IMR-90 (cell line): Measurements from ENCODE around the gene ZNF836. TPM values are rescaled to one million over a fixed set of nuclear protein-coding genes. Genes with fewer than 3 reads are reported as not detected.

Experiments
- ATAC-seq: fragments of 200-7000 bp; cut with Tn5 transposase; 2 replicates; pipeline ENCODE4 v1.9.1; 2020; ENCODE audit warnings: low read depth, mild to moderate bottlenecking, moderate library complexity
- BruUV-seq: library from RNA; stranded (reverse); fragments of 400-500 nt; replicated peaks from 2 replicates; lab custom pipeline; 2021; lab: Mats Ljungman, UMichigan
- CTCF ChIA-PET: fragments of 300-600 bp; formaldehyde crosslinking; extraction: SDS; loops from one replicate; lab custom pipeline; 2021; ENCODE audit warnings: antibody characterized with exemption; lab: Yijun Ruan, JAX
- POLR2A ChIA-PET: fragments of 300-600 bp; sonication (Branson Sonifier 250); formaldehyde crosslinking; loops from one replicate; lab custom pipeline; 2022; ENCODE audit warnings: antibody characterized with exemption; ENCODE audit not compliant: unreplicated experiment; lab: Charles Lee
- DNase-seq: peaks from one replicate; pipeline ENCODE4 v3.0.0; 2013
- H2AFZ ChIP-seq: replicated peaks from 2 replicates; pipeline ENCODE3; 2013; ENCODE audit warnings: low read length, mild to moderate bottlenecking; ENCODE audit not compliant: poor library complexity
- H2AK5ac ChIP-seq: 2 replicates; pipeline ENCODE4 v1.6.1; 2013; ENCODE audit warnings: low read depth, low read length, inconsistent platforms
- H2AK9ac ChIP-seq: replicated peaks from 2 replicates; pipeline ENCODE3; 2013; ENCODE audit warnings: mild to moderate bottlenecking, low read depth, low read length, moderate library complexity; ENCODE audit not compliant: poor library complexity
- H2BK120ac ChIP-seq: 2 replicates; pipeline ENCODE4 v1.6.1; 2013; ENCODE audit warnings: low read depth, low read length, inconsistent platforms
- H2BK15ac ChIP-seq: 3 replicates; pipeline ENCODE4 v1.6.1; 2013; ENCODE audit warnings: low read depth, low read length, inconsistent platforms
- H2BK20ac ChIP-seq: 2 replicates; pipeline ENCODE4 v1.6.1; 2013; ENCODE audit warnings: low read depth, mild to moderate bottlenecking, inconsistent platforms, low read length, moderate library complexity
- H2BK5ac ChIP-seq: 2 replicates; pipeline ENCODE4 v1.6.1; 2013; ENCODE audit warnings: mild to moderate bottlenecking, low read depth, low read length, inconsistent platforms; ENCODE audit not compliant: poor library complexity, severe bottlenecking
- H3K14ac ChIP-seq: replicated peaks from 2 replicates; pipeline ENCODE4 v1.6.1; 2013; ENCODE audit warnings: low read depth, low read length, inconsistent platforms
- H3K18ac ChIP-seq: 2 replicates; pipeline ENCODE4 v1.6.1; 2013; ENCODE audit warnings: low read depth, low read length, control low read depth
- H3K23ac ChIP-seq: 2 replicates; pipeline ENCODE4 v1.6.1; 2013; ENCODE audit warnings: low read depth, low read length, inconsistent platforms
- H3K27ac ChIP-seq: 2 replicates; pipeline ENCODE4 v1.5.1; 2013; ENCODE audit warnings: mild to moderate bottlenecking, control low read depth, low read length; ENCODE audit not compliant: insufficient read depth
- H3K27me3 ChIP-seq: 2 replicates; pipeline ENCODE4 v1.6.1; 2013; ENCODE audit warnings: low read length; ENCODE audit not compliant: control insufficient read depth, insufficient read depth
- H3K36me3 ChIP-seq: 2 replicates; pipeline ENCODE4 v1.6.1; 2013; ENCODE audit warnings: low read length, mixed read lengths; ENCODE audit not compliant: control insufficient read depth, insufficient read depth
- H3K4ac ChIP-seq: 2 replicates; pipeline ENCODE4 v1.6.1; 2013; ENCODE audit warnings: low read depth, low read length, inconsistent platforms
- H3K4me1 ChIP-seq: 2 replicates; pipeline ENCODE4 v1.6.1; 2013; ENCODE audit warnings: low read length, mixed read lengths; ENCODE audit not compliant: control insufficient read depth, insufficient read depth
- H3K4me2 ChIP-seq: 2 replicates; pipeline ENCODE4 v1.6.1; 2013; ENCODE audit warnings: low read depth, mild to moderate bottlenecking, control low read depth, low read length, moderate library complexity
- H3K4me3 ChIP-seq: 2 replicates; pipeline ENCODE4 v1.5.1; 2013; ENCODE audit warnings: low read depth, mild to moderate bottlenecking, control low read depth, low read length, moderate library complexity; ENCODE audit not compliant: insufficient read depth
- H3K56ac ChIP-seq: 2 replicates; pipeline ENCODE4 v1.6.1; 2013; ENCODE audit warnings: low read length, inconsistent platforms; ENCODE audit not compliant: insufficient read depth; ENCODE audit errors: extremely low read depth
- H3K79me1 ChIP-seq, 2 experiments: 2 replicates each; pipeline ENCODE4 v1.6.1; 2013; ENCODE audit warnings: low read length in 2 of 2, inconsistent platforms in 1 of 2, low read depth in 1 of 2
- H3K9ac ChIP-seq: 2 replicates; pipeline ENCODE4 v1.6.1; 2013; ENCODE audit warnings: low read depth, low read length, control low read depth
- H3K9me1 ChIP-seq: 2 replicates; pipeline ENCODE4 v1.6.1; 2013; ENCODE audit warnings: low read length, inconsistent platforms; ENCODE audit not compliant: insufficient read depth
- H3K9me3 ChIP-seq: 2 replicates; pipeline ENCODE4 v1.6.1; 2013; ENCODE audit warnings: low read length; ENCODE audit not compliant: control insufficient read depth, insufficient read depth
- H4K20me1 ChIP-seq: 2 replicates; pipeline ENCODE4 v1.6.1; 2013; ENCODE audit warnings: low read length, inconsistent platforms; ENCODE audit not compliant: insufficient read depth
- H4K5ac ChIP-seq: 2 replicates; pipeline ENCODE4 v1.6.1; 2013; ENCODE audit warnings: mild to moderate bottlenecking, low read depth, low read length, control low read depth
- H4K8ac ChIP-seq, 2 experiments: 2 replicates each; pipeline ENCODE4 v1.6.1; 2013; ENCODE audit warnings: low read depth in 2 of 2, low read length in 2 of 2, control low read depth in 1 of 2, inconsistent platforms in 1 of 2
- H4K91ac ChIP-seq: 2 replicates; pipeline ENCODE4 v1.6.1; 2013; ENCODE audit warnings: low read depth, low read length, inconsistent platforms; ENCODE audit not compliant: insufficient read depth
- CEBPB ChIP-seq: IDR thresholded peaks from 2 replicates; pipeline ENCODE4 v1.6.1; 2012; ENCODE audit warnings: low read depth, low read length, improper control_type of control experiment
- CHD1 ChIP-seq: IDR thresholded peaks from 2 replicates; pipeline ENCODE4 v1.6.1; 2012; ENCODE audit warnings: low read depth, low read length, improper control_type of control experiment
- MAZ ChIP-seq: IDR thresholded peaks from 2 replicates; pipeline ENCODE4 v1.6.1; 2012; ENCODE audit warnings: low read depth, mild to moderate bottlenecking, low read length, improper control_type of control experiment, moderate library complexity, borderline replicate concordance
- MXI1 ChIP-seq: IDR thresholded peaks from 2 replicates; pipeline ENCODE4 v1.6.1; 2012; ENCODE audit warnings: low read depth, mild to moderate bottlenecking, low read length, moderate library complexity, borderline replicate concordance
- RAD21 ChIP-seq: IDR thresholded peaks from 2 replicates; pipeline ENCODE4 v1.6.1; 2012; ENCODE audit warnings: low read length, improper control_type of control experiment
- USF2 ChIP-seq: fragments of 150-350 bp; IDR thresholded peaks from 2 replicates; pipeline ENCODE4 v1.6.1; 2017; ENCODE audit warnings: mild to moderate bottlenecking, antibody characterized with exemption, low read length, low read depth
- WGBS, 2 experiments: methylation state at CpG; one replicate each; pipeline versions ENCODE4 v1.1.5 to v1.1.7; 2013; ENCODE audit warnings: missing lambda C conversion rate in 2 of 2; ENCODE audit not compliant: insufficient read length in 1 of 2; ENCODE audit errors: extremely low coverage in 2 of 2; 5-methylcytosine and 5-hydroxymethylcytosine counted together
- dilution Hi-C: fragments of 300-500 bp; cut with HindIII; formaldehyde crosslinking; loops from one replicate; pipeline ENCODE4 v1.14.3; 2018; ENCODE audit warnings: low sequenced_read_pairs; ENCODE audit not compliant: unreplicated experiment
- in situ Hi-C: fragments of 300-500 bp; cut with MboI; formaldehyde crosslinking; loops from 3 replicates; pipeline ENCODE4 v1.14.3; 2019; ENCODE audit warnings: low sequenced_read_pairs, inconsistent platforms, mixed read lengths
- intact Hi-C: fragments of 100-400 bp; cut with micrococcal nuclease; formaldehyde crosslinking; loops from 2 replicates; pipeline ENCODE4 v1.10.0; 2022
- polyA plus RNA-seq, 3 experiments: library from polyadenylated mRNA; depleted of rRNA; stranded (reverse); fragments of >200 nt; gene quantifications; 2 replicates each; pipeline ENCODE4 v1.2.3, GENCODE V29; 2012; ENCODE audit warnings: low replicate concordance in 1 of 3
- total RNA-seq: library from RNA; depleted of rRNA; stranded (reverse); fragments of >200 nt; gene quantifications from 2 replicates; pipeline ENCODE4 v1.2.3, GENCODE V29; 2012

The ZNF836 gene
- total and polyA plus RNA-seq, 2 of the 4 experiments (the other 2 are of a cell fraction): 1.1 to 4.1 TPM

GRCh38 chr19:52191951-52192350, 20.5 kb upstream of the ZNF836 start:
- no TSS peak for BruUV-seq

More at GRCh38 chr19:52191951-52192350, 20.5 kb upstream of the ZNF836 start:
- no peak overlapping the region for H3K18ac ChIP-seq
- no peak overlapping the region for H2AFZ ChIP-seq
- DNase-seq (no peak), ATAC-seq (no peak)
- H3K4ac ChIP-seq: no peak overlapping the region
- no peak overlapping the region for H2AK9ac ChIP-seq
- no peak overlapping the region for H4K8ac ChIP-seq
- no peak overlapping the region; the same call in 1 of the 2 replicates for H3K4me2 ChIP-seq
- H2BK5ac ChIP-seq: no peak overlapping the region
- H4K91ac ChIP-seq: no peak overlapping the region
- dilution Hi-C loops (no loop called here), in situ Hi-C loops (no loop called here), intact Hi-C loops (no loop called here)
- peaks cover 31% of the 10 kb centered on the region for H3K36me3 ChIP-seq
- CTCF ChIA-PET: no interaction called here
- peaks cover 39% of the 10 kb centered on the region for H4K20me1 ChIP-seq
- H2BK15ac ChIP-seq: no peak overlapping the region
- no peak overlapping the region for H2BK20ac ChIP-seq
- no peak overlapping the region for H3K56ac ChIP-seq
- H3K79me1 ChIP-seq: peaks cover 11 to 53% of the 10 kb centered on the region in 2 experiments
- no peaks in the 10 kb centered on the region for H3K9me3 ChIP-seq
- H3K27me3 ChIP-seq: no peaks in the 10 kb centered on the region
- no peak overlapping the region for H3K4me3 ChIP-seq
- no peak overlapping the region for H3K27ac ChIP-seq
- H3K14ac ChIP-seq: no peak overlapping the region
- no peak overlapping the region for H4K5ac ChIP-seq
- no peak overlapping the region for H2AK5ac ChIP-seq
- no peak overlapping the region for H2BK120ac ChIP-seq
- POLR2A ChIA-PET: no interaction called here
- no peak overlapping the region for H3K9ac ChIP-seq
- H3K4me1 ChIP-seq: peaks cover 21% of the 10 kb centered on the region
- TF ChIP-seq MXI1 (no peak), RAD21 (no peak), CEBPB (no peak), USF2 (no peak), MAZ (no peak), CHD1 (no peak)
- H3K9me1 ChIP-seq: 0 out of 2 replicates have a peak, but pooled peaks cover 4% of the 10 kb centered on the region
- no peak overlapping the region for H3K23ac ChIP-seq
- no CpG with 5 or more reads among the region's 2 CpGs for WGBS, 2 experiments
